HEK293 (cell line): ENCODE measurements around the gene GPR89A.
A peak's percentile ranks its signal among the peaks of the same experiment; 100 is the strongest.

Experiments
- CTCF ChIA-PET: fragments of 350-600 bp; formaldehyde crosslinking; extraction: SDS; loops from one replicate; lab custom pipeline; 2021; ENCODE audit warnings: antibody characterized with exemption; lab: Yijun Ruan, JAX
- POLR2A ChIA-PET: fragments of 300-600 bp; formaldehyde crosslinking; extraction: SDS; loops from one replicate; lab custom pipeline; 2020; ENCODE audit warnings: antibody characterized with exemption, inconsistent platforms; lab: Yijun Ruan, JAX
- H3K27ac ChIP-seq: fragments of 200-500 bp; sonication (Bioruptor generic); 2 replicates; pipeline ENCODE4 v1.5.1; 2014; ENCODE audit warnings: low read depth, low read length, control low read depth, inconsistent platforms; ENCODE audit errors: extremely low read depth
- H3K36me3 ChIP-seq, 2 experiments: fragments of 200-500 bp in 1 of 2; sonication (Bioruptor generic) in 1 of 2; 1 replicate in 1 of 2; 2 replicates in 1 of 2; pipeline ENCODE4 v1.5.1; 2014 to 2017; ENCODE audit warnings: inconsistent platforms in 2 of 2, low read length in 2 of 2; ENCODE audit not compliant: control insufficient read depth in 2 of 2, insufficient read depth in 1 of 2
- H3K4me1 ChIP-seq: fragments of 200-500 bp; sonication (Bioruptor generic); 2 replicates; pipeline ENCODE4 v1.5.1; 2014; ENCODE audit warnings: mild to moderate bottlenecking, low read length, inconsistent platforms; ENCODE audit not compliant: control insufficient read depth, insufficient read depth
- H3K4me3 ChIP-seq: 2 replicates; pipeline ENCODE4 v1.5.1; 2011; ENCODE audit warnings: low read depth, mild to moderate bottlenecking, control low read depth, low read length, moderate library complexity
- H3K9me3 ChIP-seq: fragments of 200-500 bp; sonication (Bioruptor generic); 2 replicates; pipeline ENCODE4 v1.5.1; 2014; ENCODE audit warnings: low read depth, low read length, inconsistent platforms; ENCODE audit not compliant: control insufficient read depth, insufficient read depth
- EGR2 ChIP-seq: fragments of 450-650 bp; formaldehyde crosslinking; IDR thresholded peaks from 2 replicates; pipeline ENCODE4 v1.5.1; 2016; ENCODE audit warnings: low read depth, missing biosample characterization, missing genetic modification characterization
- GFI1B ChIP-seq: fragments of 450-650 bp; formaldehyde crosslinking; IDR thresholded peaks from 2 replicates; pipeline ENCODE4 v1.5.1; 2016; ENCODE audit warnings: missing biosample characterization, missing genetic modification characterization
- GLI4 ChIP-seq: fragments of 450-650 bp; formaldehyde crosslinking; IDR thresholded peaks from 2 replicates; pipeline ENCODE4 v1.5.1; 2016; ENCODE audit warnings: missing biosample characterization, missing genetic modification characterization
- GLIS1 ChIP-seq: fragments of 450-650 bp; formaldehyde crosslinking; IDR thresholded peaks from 2 replicates; pipeline ENCODE4 v1.5.1; 2016; ENCODE audit warnings: missing biosample characterization, missing genetic modification characterization
- GLIS2 ChIP-seq: fragments of 450-650 bp; formaldehyde crosslinking; IDR thresholded peaks from 2 replicates; pipeline ENCODE4 v1.5.1; 2016; ENCODE audit warnings: missing biosample characterization, missing genetic modification characterization
- HOXD13 ChIP-seq: sonication (generic); formaldehyde crosslinking; IDR thresholded peaks from 2 replicates; pipeline ENCODE4 v1.8.0; 2022; ENCODE audit warnings: missing genetic modification reagents, borderline replicate concordance
- TRIM28 ChIP-seq: IDR thresholded peaks from 2 replicates; pipeline ENCODE4 v1.6.1; 2011; ENCODE audit warnings: low read length, control low read depth, borderline replicate concordance
- ZBTB17 ChIP-seq: fragments of 450-650 bp; formaldehyde crosslinking; IDR thresholded peaks from 2 replicates; pipeline ENCODE4 v1.5.1; 2016; ENCODE audit warnings: missing biosample characterization, missing genetic modification characterization
- ZBTB20 ChIP-seq: fragments of 450-650 bp; formaldehyde crosslinking; IDR thresholded peaks from 2 replicates; pipeline ENCODE4 v1.5.1; 2016; ENCODE audit warnings: missing biosample characterization, missing genetic modification characterization
- ZFHX2 ChIP-seq: fragments of 450-650 bp; formaldehyde crosslinking; conservative IDR thresholded peaks from 2 replicates; pipeline ENCODE4 v1.5.1; 2016; ENCODE audit warnings: missing biosample characterization, missing genetic modification characterization
- ZIC2 ChIP-seq: fragments of 450-650 bp; formaldehyde crosslinking; IDR thresholded peaks from 2 replicates; pipeline ENCODE4 v1.5.1; 2016; ENCODE audit warnings: missing biosample characterization, missing genetic modification characterization
- ZNF132 ChIP-seq: fragments of 450-650 bp; formaldehyde crosslinking; IDR thresholded peaks from 2 replicates; pipeline ENCODE4 v1.5.1; 2017; ENCODE audit warnings: missing biosample characterization, missing genetic modification characterization, borderline replicate concordance
- ZNF138 ChIP-seq: fragments of 450-650 bp; formaldehyde crosslinking; IDR thresholded peaks from 2 replicates; pipeline ENCODE4 v1.5.1; 2016; ENCODE audit warnings: missing biosample characterization, missing genetic modification characterization, borderline replicate concordance
- ZNF184 ChIP-seq: fragments of 450-650 bp; IDR thresholded peaks from 2 replicates; pipeline ENCODE4 v1.5.1; 2018; ENCODE audit warnings: missing biosample characterization, mild to moderate bottlenecking, missing genetic modification characterization
- ZNF223 ChIP-seq: fragments of 450-650 bp; formaldehyde crosslinking; IDR thresholded peaks from 2 replicates; pipeline ENCODE4 v1.5.1; 2016; ENCODE audit warnings: missing biosample characterization, missing genetic modification characterization
- ZNF266 ChIP-seq: fragments of 450-650 bp; formaldehyde crosslinking; IDR thresholded peaks from 2 replicates; pipeline ENCODE4 v1.5.1; 2016; ENCODE audit warnings: missing biosample characterization, missing genetic modification characterization, low read depth
- ZNF335 ChIP-seq: fragments of 450-650 bp; formaldehyde crosslinking; conservative IDR thresholded peaks from 2 replicates; pipeline ENCODE4 v1.5.1; 2016; ENCODE audit warnings: missing biosample characterization, missing genetic modification characterization
- ZNF350 ChIP-seq: fragments of 450-650 bp; formaldehyde crosslinking; IDR thresholded peaks from 2 replicates; pipeline ENCODE4 v1.5.0; 2017; ENCODE audit warnings: missing biosample characterization, mild to moderate bottlenecking, missing genetic modification characterization
- ZNF391 ChIP-seq: fragments of 450-650 bp; formaldehyde crosslinking; IDR thresholded peaks from 2 replicates; pipeline ENCODE4 v1.5.1; 2016; ENCODE audit warnings: low read depth, missing biosample characterization, missing genetic modification characterization, borderline replicate concordance
- ZNF530 ChIP-seq: fragments of 450-650 bp; formaldehyde crosslinking; IDR thresholded peaks from 2 replicates; pipeline ENCODE4 v1.5.1; 2016; ENCODE audit warnings: low read depth, missing biosample characterization, missing genetic modification characterization
- ZNF621 ChIP-seq: fragments of 450-650 bp; formaldehyde crosslinking; IDR thresholded peaks from 2 replicates; pipeline ENCODE4 v1.5.1; 2017; ENCODE audit warnings: missing biosample characterization, missing genetic modification characterization
- ZNF639 ChIP-seq: fragments of 450-650 bp; formaldehyde crosslinking; IDR thresholded peaks from 2 replicates; pipeline ENCODE4 v1.5.1; 2016; ENCODE audit warnings: missing biosample characterization, missing genetic modification characterization
- ZNF654 ChIP-seq: fragments of 450-650 bp; formaldehyde crosslinking; IDR thresholded peaks from 2 replicates; pipeline ENCODE4 v1.5.1; 2016; ENCODE audit warnings: low read depth, missing biosample characterization, missing genetic modification characterization
- TF ChIP-seq, protein P1 (sequence below): fragments of 450-650 bp; formaldehyde crosslinking; IDR thresholded peaks from 2 replicates; pipeline ENCODE4 v1.5.1; 2016; ENCODE audit warnings: missing biosample characterization, missing genetic modification characterization
- TF ChIP-seq, protein P2 (sequence below): fragments of 450-650 bp; formaldehyde crosslinking; IDR thresholded peaks from 2 replicates; pipeline ENCODE4 v1.5.1; 2016; ENCODE audit warnings: missing biosample characterization, missing genetic modification characterization

GPR89A gene

DNA sequence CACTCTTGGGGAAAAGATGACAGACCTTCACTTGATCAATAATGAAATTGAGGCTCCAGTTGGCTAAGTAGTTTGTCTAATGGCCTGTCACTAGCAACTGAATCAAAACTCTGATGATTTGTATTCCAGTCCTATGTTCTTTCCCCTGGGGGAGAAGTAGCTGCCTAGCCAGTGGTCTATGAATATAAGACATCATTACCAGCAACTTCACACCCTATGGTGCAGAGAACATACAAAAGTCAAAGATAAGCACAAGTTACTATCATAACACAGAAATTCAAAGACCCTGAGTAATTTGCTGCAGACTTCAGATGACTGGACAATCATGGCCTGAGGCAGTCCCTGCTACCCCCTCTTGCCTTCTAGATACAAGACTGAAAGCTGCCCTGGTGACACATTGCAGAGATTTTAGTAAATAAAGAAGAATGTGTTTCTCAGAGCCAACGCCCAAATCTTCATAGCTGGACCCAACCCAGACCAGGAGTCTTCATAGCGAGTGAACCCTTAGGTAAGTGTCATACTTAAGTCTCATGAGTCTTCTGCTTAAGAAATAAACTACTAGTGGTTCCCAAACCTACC, 98.4 kb downstream of the GPR89A start:
- Histone ChIP-seq H3K27ac (no peak overlapping the region), H3K4me1 (no peaks in the 10 kb centered on the region), H3K9me3 (no peaks in the 10 kb centered on the region), H3K4me3 (no peak overlapping the region), H3K36me3 (no peaks in the 10 kb centered on the region)
- CTCF ChIA-PET: interaction anchor here (1.4 kb wide), 1 partner anchor 14 kb away, joined by 8 read pairs; no protein-coding TSS in a partner anchor
- POLR2A ChIA-PET: no interaction called here
- no peak for TF ChIP-seq ZBTB20 (tag by site-specific recombination)
- TF ChIP-seq ZBTB17 (tag by site-specific recombination): no peak
- no peak for TF ChIP-seq TRIM28
- TF ChIP-seq ZNF266 (tag by site-specific recombination): no peak
- TF ChIP-seq ZNF335 (tag by site-specific recombination): no peak

DNA sequence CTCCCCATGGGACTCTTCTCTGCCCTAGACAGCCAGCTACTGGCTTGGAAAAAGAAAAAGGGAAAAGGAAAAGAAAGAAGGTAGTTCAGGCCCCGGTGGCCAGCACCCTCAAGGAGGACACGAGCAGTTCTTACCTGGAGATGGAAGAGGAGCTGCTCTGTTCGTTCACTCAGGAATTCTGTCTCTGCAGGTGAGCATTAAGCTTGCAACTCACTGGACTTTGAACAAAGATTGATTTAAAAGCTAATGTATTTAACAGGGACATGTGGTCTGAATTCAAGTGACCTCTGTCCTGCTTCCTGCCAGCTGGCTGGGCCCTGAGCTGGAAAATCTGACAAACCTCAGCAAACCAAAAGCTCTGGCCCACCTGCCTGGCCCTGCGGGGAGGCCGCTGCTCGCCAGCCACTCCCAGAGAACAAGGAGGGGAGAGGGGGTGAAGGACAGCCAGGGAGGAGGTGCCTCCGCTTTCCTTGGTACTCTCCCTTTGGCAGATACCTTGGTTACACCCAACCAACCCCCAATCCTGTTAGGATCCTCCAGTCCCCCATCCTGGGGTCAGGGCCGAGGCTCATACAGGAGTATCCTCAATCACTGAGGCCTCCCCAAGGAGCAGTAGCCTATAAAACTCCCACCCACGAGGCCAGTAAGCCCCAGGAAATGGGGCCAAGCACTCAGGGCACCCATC, 99.5 kb downstream of the GPR89A start, which contains the start of gene PDZK1:
Gene PDZK1, minus strand, starts transcription at position 186 of the 685 bp plus-strand sequence. CDS start 19,347 bp downstream, outside the sequence.
- H3K4me1 ChIP-seq: no peaks in the 10 kb centered on the region
- H3K4me3 ChIP-seq: no peak within 1 kb of the TSS
- POLR2A ChIA-PET: no interaction called here
- H3K36me3 ChIP-seq: no peaks in the 10 kb centered on the region
- no peaks in the 10 kb centered on the region for H3K9me3 ChIP-seq
- no peak within 1 kb of the TSS for H3K27ac ChIP-seq
- CTCF ChIA-PET: interaction anchor here (0.5 to 1.4 kb wide), 4 partner anchors 9 to 101 kb away, joined by 3 to 8 read pairs (median 3); no protein-coding TSS in a partner anchor
- TF ChIP-seq GLI4 (no peak), ZIC2 (tag by site-specific recombination) (peak; percentile 57), ZNF132 (tag by site-specific recombination) (no peak)
- TF ChIP-seq, protein P1, sequence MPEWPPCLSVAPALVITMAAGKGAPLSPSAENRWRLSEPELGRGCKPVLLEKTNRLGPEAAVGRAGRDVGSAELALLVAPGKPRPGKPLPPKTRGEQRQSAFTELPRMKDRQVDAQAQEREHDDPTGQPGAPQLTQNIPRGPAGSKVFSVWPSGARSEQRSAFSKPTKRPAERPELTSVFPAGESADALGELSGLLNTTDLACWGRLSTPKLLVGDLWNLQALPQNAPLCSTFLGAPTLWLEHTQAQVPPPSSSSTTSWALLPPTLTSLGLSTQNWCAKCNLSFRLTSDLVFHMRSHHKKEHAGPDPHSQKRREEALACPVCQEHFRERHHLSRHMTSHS (tag by site-specific recombination): no peak

DNA sequence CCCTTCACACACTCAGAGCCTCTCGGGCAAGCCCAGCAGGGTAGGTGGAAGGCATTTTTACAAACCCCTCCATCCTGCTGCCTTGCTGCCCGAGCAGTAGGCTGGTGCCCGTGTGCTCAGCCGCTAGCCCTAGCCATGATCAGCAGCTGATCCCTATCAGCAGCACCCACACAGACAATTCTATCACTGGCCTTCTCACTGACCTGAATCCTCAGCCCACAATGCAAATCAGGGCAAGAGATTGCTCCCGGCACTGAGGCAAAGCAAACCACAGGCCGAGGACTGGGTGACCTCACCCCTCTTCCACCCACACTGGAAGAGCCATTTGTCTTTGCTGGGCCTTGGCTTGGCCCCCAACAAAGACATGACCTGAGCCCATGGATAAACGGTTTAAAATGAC, 100.3 kb downstream of the GPR89A start:
- CTCF ChIA-PET: interaction anchor here (0.9 to 1.0 kb wide), 2 partner anchors 8 to 13 kb away, joined by 3 to 4 read pairs; no protein-coding TSS in a partner anchor

More for the DNA sequence above, 100.3 kb downstream of the GPR89A start:
- POLR2A ChIA-PET: no interaction called here
- Histone ChIP-seq H3K9me3 (no peaks in the 10 kb centered on the region), H3K27ac (no peak overlapping the region), H3K4me1 (no peaks in the 10 kb centered on the region), H3K36me3 (no peaks in the 10 kb centered on the region; a peak in 1 of 3 replicates), H3K4me3 (no peak overlapping the region)
- TF ChIP-seq ZNF184 (no peak), ZNF138 (tag by site-specific recombination) (no peak), ZBTB17 (tag by site-specific recombination) (no peak), GLIS1 (tag by site-specific recombination) (0 out of 2 replicates have a peak, but pooled peaks have one; percentile 11), EGR2 (tag by site-specific recombination) (peak; percentile 87), ZNF530 (no peak), ZNF639 (no peak), ZNF350 (tag by site-specific recombination) (no peak), ZNF654 (tag by site-specific recombination) (no peak), ZNF621 (no peak), GFI1B (tag by site-specific recombination) (no peak), GLIS2 (tag by site-specific recombination) (no peak), ZFHX2 (peak; percentile 82), HOXD13 (no peak), ZNF391 (no peak), ZNF223 (no peak)
- TF ChIP-seq, protein P2, sequence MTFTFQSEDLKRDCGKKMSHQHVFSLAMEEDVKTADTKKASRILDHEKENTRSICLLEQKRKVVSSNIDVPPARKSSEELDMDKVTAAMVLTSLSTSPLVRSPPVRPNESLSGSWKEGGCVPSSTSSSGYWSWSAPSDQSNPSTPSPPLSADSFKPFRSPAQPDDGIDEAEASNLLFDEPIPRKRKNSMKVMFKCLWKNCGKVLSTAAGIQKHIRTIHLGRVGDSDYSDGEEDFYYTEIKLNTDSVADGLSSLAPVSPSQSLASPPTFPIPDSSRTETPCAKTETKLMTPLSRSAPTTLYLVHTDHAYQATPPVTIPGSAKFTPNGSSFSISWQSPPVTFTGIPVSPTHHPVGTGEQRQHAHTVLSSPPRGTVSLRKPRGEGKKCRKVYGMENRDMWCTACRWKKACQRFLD: no peak
